GM12874 (cell line): ENCODE measurements around the gene RAB28.

ENCODE experiments used
- TF ChIP-seq, protein P1 (sequence below): IDR thresholded peaks from 2 replicates; pipeline ENCODE4 v1.5.1; 2011; ENCODE audit warnings: low read depth, mild to moderate bottlenecking, control low read depth, low read length, moderate library complexity; ENCODE audit not compliant: insufficient read depth

RAB28 gene

DNA sequence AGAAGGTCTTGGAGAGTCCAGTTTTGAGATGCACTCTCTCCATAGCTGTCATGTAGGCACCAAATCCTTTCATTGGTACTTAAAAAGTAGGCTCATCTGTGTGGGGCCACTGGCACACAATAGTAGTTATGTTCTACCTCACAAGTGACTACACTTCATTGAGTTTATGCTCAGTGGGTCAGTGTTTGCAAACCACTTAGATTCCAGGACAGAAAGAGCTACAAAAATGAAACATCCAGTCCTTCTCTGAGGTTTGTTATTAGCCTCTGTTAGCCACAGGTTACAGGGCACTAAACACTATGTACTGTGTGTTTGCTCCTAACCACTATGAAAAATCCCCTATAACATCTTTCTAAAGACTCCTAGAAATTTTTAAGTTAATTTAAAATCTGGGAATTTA is 13.8 kb downstream of the RAB28 start:
- TF ChIP-seq, protein P1, sequence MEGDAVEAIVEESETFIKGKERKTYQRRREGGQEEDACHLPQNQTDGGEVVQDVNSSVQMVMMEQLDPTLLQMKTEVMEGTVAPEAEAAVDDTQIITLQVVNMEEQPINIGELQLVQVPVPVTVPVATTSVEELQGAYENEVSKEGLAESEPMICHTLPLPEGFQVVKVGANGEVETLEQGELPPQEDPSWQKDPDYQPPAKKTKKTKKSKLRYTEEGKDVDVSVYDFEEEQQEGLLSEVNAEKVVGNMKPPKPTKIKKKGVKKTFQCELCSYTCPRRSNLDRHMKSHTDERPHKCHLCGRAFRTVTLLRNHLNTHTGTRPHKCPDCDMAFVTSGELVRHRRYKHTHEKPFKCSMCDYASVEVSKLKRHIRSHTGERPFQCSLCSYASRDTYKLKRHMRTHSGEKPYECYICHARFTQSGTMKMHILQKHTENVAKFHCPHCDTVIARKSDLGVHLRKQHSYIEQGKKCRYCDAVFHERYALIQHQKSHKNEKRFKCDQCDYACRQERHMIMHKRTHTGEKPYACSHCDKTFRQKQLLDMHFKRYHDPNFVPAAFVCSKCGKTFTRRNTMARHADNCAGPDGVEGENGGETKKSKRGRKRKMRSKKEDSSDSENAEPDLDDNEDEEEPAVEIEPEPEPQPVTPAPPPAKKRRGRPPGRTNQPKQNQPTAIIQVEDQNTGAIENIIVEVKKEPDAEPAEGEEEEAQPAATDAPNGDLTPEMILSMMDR: no peak

DNA sequence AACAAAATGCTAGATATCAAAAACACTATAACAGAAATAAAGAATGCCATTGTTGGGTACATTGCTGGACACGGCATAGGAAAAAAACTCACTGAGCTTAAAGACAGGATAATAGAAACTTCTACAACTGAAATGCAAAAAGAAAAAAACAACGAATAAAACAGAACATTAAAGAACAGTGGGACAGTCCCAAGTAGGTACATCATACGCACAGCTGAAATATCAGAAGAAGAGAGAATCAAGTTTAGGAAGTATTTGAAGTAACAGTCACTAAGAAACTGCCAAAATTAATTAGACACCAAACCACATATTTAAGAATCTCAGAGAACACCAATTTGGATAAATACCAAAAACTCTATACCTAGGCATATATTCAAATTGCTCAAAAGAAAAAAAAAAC is 19.2 kb downstream of the RAB28 start:
- TF ChIP-seq, protein P1: no peak

DNA sequence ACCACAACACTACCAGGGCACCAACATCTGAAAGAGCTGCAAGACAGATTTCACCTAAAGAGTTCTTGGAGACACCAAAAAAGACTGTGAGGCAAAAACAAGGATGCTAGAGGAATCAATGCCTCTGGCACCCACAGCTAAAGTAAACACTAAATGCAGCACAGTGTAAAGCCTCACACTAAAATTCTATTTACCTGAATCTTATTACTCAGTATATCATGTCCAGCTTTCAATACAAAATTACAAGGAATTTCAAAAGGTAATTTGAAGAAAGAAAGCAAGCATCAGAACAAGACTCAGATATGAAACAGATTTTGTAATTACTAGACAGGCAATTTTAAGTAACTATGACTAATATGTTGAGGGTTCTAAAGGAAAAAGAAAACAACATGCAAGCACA is 19.6 kb downstream of the RAB28 start:
- TF ChIP-seq, protein P1: no peak

DNA sequence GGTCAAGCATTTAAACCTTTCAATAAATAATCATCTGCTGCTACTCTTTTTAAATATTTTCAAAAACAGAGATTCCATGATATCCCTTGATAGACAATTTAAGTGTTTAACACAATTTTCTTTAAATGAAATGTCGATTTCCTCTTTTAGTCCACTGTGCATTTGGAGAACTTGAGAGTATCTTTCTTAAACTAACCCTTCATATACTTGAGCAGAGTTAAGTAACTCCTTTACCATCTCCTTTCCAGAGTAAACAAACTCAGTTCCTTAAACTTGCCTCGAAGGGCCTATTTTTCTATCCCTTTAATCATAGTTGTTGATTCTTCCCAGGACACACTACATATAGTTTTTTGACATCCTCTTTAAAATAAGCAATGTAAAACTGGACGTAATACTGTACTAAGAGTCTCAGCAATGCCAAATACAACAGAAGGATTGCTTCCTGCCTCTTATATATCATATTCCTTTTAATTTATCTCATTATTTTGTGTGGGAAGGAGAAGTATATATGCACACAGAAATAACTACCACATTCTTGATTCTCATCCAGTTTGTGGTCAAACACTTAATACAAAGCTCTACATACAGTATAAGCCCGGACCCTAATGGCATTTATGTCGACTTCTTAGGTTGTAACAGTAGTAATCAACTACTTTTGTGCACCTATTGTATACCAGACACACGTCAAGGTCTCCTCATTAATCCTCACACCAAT is 22.8 kb downstream of the RAB28 start:
- TF ChIP-seq, protein P1: no peak

DNA sequence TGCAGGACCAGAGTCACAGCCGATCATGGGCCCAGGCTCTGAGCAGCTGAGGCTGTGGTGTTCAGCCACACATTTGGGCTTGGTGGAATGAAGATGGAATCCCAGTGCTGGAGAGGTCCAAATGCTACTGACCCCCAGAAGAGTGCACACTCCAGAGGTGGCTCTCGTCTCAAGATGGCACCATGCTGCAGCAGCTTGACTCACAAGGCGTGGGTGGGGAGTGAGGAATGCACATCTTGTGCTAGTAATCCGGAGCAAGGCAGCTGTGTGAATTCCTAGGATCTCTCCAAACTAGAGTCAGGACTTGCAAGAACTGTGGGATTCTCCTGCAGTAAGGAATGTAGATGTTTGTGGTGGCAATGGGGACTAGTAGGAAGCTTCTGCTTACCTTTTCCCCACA is 28.7 kb downstream of the RAB28 start:
- TF ChIP-seq, protein P1: no peak

DNA sequence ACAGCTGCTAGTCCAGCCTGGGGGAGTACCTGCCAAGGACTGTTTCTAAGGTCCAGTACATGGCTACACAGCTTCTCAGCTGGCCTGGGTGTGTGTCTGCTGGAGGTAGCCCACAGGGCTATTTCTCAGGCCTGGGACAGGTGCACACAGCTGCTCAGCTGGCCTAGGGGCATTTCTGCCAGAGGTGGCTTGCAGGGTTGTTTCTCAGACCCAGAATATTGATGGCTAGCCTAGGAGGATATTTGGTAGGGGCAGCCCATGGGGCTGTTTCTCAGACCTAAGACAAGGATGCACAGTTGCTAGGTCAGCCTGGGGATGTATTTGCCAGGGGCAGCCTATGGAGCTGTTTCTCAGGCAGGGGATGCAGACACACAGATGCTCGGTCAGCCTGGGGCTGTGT is 29.4 kb downstream of the RAB28 start:
- TF ChIP-seq, protein P1: no peak

DNA sequence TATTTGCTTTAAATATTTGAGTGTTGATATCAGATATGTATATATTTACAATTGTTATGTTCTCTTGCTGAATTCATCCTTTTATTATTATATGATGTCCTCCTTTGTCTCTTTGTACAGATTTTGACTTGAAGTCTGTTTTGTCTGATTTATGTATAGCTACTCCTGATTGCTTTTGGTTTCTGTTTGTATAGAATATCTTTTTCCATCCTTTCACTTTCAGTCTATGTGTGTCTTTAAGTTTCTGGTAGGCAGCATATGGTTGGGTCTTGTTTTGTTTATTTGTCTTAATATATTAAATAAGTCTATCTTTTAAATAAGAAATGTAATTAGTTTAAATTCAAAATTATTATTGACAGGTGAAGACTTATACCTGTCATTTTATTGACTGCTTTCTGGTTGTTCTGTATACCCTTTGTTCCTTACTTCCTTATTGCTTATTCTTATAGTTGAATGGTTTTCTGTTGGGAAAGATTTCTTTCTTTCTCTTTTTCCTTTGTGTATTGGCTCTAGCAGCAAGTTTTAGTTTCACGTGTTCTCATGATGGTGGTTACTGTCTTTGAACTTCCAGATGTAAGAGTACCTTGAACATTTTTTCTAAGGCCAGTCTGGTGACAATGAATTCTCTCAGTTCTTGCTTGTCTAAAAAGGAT is 31.1 kb downstream of the RAB28 start:
- TF ChIP-seq, protein P1: no peak
